Ramos (cell line): ENCODE results near the gene GLCCI1.

Source experiments
- in situ Hi-C: fragments of 300-500 bp; cut with MboI; formaldehyde crosslinking; loops from one replicate; pipeline ENCODE4 v1.14.3; 2022; ENCODE audit warnings: low sequenced_read_pairs; ENCODE audit not compliant: unreplicated experiment

The GLCCI1 gene

DNA sequence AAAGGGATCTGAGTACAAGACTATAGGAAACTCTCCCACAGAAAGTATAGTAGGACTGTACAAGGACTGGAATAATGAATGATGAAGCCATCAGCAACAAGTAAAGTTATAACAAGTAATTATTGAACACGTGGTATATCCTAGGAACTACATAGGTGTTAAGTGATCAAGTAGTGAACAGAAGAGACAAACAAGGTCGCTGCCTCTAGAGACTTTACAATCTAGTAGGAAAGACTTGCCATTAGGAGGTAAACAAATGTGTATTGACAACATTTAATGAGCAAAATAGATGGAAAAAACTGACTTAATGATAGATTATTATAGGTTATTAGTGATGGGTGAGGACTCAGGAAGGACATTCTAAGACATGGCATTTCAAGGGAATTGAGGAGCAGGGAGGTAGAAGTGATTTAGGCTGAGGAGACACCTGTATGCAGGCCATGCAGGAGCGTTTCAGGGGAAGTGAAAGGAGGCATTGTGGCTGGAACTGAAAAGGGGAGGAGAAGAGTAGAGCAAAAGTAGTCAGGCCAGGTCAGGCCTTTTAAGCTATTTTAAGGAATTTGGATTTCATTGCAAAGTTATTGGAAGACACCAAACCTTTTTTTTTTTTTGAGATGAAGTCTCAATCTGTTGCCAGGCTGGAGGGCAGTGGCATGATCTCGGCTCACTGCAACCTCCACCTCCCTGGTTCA lies 8.5 kb upstream of the GLCCI1 start:
- in situ Hi-C loops: no loop called here

DNA sequence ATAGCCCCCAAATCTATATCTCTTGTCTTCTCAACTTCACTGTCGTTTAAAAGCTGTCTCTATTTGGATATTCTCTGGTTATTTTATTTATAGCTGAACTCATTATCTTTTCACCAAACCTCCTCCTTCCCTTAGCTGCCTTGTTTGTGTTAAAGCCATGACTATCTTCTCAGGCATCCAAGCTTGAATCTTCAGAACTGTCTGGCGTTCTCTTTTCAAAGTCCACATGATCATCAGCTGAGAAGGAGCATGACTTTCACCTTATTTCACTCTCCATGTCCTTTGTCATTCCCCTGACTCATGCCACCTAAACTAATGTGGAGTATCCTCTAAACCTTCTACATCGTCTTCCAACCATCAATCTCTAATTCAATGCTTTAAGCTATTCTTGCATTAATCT lies 5.7 kb upstream of the GLCCI1 start:
- in situ Hi-C loops: no loop called here

DNA sequence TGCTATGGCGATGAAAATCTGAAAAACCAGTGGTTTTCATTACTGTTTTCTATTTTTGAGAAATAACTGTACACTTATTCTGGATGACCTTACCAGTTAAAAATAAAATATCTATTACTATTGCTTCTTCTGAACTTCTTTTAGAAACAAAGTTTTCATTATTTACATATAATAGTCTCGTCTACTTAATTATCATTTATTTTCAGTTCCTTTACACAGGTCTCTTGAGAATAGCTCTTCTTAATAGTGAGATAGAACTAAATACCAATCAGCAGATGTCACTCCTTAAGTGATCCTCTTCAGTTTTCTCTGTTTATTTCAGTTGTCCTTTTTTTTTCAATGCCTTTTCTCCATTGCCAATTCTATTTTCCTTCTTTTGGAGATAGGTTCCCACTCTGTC lies 4.3 kb upstream of the GLCCI1 start:
- in situ Hi-C loops: no loop called here

DNA sequence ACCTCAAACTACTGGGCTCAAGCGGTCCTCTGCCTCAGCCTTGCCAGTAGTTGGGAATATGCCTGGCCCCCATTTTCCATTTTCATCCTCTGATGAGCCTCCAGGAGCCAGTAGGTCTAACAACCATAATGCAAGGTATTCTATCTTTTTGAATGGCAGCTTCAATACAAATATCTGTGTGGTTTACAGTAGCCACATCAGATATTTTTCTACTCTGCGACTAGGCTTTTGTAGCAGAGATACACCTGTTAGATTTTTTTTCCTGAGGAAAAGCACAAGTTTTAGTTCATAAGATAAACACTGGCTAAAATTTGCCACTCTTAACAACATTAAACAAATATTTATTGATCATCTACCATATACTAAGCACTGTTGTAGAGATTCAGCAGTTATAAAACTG lies 3.9 kb upstream of the GLCCI1 start:
- in situ Hi-C loops: no loop called here

DNA sequence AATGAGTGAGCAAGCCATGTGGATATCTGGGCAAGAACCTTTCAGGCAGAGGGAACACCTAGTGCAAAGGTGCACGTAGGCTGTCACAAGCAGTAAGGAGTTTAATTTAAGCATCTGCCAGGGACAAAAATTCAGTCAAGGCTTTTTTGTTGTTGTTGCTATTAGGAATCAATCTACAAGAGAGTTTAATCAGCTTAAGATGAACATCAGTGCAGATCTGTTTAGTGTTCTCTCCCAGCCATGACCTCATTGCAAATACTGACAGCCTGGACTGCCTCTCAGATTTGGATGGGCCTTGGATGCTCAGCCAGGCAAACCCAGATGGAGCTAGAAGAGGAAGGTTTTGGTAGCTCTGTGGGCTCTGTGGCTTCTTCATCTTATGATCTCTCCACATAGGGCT lies 3.3 kb upstream of the GLCCI1 start:
- in situ Hi-C loops: no loop called here

DNA sequence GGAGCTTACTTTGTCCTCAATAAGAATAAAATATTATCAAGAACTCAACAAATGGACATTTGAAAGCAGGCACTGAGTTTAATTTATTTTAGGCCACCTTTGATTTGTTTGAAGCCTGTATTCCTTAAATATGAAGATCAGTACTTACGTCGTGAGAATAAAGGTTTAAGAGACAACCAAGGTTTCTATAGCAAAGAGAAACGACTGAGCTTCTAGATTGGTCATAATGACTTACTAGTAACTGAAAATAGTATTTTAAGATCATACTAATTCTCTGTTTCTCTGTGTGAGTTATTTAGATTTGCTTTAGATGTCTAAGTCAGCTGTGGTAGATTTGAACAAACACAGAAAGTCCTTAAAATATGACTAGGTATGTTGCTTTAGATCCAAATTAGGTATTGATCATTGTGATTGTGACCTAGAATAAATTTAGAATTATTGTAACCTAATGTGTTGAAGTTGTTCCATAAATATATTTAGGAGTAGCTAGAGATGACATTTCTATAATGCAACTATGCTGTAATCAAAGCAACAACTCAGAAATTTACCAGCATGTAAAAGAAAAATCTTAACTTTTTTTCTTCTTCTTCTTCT lies 2.4 kb upstream of the GLCCI1 start:
- in situ Hi-C loops: no loop called here

DNA sequence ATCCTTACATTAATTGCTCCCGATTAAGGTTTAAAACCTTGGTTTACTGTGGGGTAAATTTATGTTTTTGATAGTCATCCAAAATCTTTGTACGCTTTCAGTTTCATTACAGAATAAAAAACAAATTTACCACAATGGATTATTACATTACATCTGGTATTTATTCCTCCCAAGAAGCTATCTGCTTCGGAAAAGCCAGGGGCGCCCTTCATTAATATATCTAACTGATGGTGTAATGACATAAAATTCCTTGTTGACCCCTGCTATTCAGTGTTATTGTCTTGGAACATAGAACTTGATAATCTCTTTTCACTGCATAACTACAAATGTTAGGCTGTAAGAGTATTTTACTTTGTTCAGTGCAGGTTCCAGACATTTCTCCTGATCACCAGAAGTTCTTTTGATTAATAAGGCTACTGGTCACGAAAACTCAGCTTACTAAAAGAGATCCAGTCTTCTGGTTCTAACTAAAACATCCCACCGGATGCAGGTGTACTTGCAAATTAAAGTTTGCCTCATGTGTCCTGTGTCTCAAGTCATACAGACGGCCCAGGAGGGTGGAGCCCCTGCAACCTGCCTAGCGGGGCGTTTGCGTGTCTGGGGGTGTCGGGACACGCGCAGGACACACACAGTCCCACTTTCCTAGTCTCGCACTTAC lies 581 bp upstream of the GLCCI1 start:
- in situ Hi-C loops: no loop called here

DNA sequence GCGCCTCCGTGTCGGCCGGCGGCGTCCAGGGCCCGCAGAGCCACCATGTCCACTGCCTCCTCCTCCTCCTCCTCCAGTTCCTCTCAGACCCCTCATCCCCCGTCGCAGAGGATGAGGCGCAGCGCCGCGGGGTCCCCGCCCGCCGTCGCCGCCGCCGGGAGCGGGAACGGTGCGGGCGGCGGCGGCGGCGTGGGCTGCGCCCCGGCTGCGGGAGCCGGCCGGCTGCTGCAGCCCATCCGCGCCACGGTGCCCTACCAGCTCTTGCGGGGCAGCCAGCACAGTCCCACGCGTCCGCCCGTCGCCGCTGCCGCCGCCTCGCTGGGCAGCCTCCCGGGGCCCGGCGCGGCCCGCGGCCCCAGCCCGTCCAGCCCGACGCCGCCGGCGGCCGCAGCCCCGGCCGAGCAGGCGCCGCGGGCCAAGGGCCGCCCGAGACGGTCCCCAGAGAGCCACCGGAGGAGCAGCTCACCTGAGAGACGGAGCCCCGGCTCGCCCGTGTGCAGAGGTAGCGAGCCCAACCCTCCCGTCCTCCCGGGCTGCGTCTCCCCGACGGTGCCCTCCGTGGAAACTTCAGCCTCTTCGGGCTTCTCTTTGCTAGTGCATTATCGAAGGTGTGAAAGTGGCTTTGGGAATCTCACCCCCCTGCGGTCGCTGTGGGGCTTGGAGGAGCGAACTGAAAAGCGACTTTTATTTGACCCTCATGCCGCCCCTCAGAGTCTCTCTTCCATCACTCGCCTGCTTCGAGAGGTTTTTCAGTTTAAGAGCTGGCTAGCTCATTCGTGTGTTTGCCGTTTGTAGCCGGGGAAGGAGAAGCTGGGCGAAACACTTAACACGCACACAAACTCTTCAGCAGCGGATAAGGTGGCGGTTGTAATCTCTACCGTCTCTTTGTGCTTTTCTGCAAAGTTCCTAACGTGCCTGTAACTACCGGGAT lies 975 bp downstream of the GLCCI1 start:
- in situ Hi-C loops: no loop called here

DNA sequence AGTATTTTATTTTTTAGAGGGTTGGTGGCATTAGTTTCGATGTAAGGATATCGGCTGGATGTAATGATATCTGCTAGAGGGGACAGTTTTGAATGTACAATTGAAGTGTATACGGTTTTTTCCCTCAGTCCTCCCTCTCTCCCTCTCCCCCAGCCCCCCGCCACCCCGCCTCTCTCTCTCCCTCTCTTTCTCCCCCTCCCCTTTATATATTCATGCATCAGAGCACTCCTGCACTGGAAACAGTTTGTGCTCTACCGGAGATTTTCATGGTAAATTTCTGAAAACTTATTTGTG lies 1.6 kb downstream of the GLCCI1 start:
- in situ Hi-C loops: no loop called here

DNA sequence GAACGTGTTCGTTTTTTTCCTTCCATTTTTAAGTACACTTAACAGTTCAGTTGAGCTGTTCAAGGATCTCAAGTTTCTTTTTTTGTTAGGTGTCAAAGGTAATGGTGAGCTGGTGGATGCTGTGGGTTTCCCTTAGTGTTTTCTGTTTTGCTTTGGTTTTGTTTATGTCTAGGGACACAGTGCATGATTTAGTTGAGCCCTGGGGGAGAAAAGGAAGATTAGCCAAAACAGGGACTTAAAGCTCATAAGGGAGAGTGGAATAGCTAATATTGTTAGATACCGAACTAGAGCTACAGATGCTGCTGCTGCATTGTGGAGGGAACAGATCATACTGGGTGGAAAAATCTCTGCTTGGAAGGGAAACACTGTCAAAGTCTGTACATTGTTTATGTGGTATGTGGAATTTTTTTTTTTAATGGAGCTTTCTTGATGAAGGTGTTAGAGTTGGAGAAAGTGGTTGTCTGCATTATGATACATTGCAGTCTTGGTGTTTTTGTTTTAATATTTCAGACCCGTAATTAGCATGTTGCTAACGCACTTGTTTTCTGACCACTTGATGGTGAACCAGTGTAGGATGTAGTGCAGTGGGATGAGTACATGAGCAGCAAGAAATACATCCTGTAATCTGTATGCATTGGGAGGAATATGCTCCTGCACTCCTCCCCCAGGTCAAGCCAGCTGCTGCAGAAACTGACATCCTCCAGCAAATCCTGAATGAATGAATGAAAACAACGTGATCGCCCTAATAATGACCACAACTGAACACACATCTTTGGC lies 2.1 kb downstream of the GLCCI1 start:
- in situ Hi-C loops: no loop called here

DNA sequence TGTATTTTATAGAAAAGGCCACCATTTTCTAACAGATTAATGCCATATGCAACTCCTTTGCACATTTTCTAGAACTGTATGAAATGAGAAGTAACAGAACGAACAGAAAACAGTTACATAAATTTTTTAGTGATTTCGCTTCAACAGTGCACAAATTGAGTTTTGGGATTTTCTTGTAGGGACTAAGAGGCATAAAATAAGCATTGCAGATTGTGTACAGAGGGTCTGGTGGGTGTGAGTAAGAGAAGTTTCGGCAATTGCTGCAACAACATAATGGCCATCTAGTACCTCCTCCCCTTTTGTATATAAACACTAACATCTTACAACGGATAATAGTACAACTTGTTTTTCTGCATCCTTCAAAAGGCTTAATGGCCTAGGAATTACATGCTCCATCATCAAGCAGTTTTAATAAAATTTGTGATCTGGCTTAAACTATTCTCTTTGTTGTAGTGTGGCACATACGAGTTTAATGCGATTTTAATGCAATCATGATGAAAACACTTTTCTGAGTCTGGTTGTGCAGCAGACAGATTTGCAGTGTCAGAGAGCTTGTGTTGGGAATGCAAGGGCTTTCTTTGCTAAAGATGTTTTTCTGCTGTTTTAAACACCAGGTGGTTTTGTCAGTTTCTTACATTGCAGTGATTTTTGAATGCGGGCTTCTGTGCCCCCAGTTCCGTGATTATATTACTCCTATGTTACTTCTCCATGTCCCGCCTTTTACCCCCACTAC lies 2.9 kb downstream of the GLCCI1 start:
- in situ Hi-C loops: no loop called here

DNA sequence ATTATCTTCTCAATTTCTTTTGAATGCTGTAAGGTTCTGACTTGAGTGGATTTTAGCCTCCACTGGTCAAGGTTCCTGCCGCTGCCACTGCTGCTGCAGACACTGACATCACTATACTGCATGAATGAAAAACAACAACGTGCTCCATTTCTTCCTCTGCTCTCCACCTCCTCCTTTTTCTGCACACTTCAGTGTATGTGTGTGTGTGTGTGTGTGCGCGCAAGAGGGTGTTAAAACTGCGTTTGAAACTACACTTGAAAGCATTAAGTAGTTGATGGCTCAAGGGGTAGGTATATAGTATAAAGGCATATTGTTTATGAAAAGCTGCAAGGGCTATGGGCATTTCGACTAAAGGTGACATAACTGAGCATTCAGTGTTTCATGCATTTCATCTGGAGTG lies 3.5 kb downstream of the GLCCI1 start:
- in situ Hi-C loops: no loop called here

DNA sequence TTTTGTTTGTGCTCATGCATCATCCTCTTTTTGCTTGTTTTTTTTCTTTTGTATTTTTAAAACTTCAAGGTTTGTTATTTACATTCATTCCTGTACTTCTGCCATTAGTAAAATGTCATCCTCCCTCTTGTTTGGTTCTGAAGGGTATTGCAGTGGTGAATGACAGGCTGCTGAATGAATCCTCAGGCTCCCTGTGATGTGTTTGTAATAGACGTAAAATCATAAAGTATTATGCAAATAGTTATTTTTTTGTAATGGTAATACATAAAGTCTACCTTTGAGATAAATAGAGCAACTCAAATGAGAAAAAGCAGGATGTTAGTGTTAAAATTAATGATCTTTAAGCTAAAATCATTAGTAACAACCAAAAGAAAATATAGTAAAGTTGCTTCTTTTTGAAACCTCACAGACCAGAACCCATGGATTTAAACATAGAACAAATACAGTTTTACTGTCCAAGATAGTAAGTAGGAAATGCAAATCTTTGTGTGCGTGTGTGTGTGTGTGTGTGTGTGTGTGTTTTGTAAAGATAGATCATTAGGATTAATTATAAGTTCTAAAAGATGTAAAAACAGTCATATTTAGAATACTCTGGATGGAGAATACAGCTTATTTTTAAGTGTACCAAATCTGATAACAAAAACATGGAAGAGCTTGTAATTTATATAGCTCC lies 4.5 kb downstream of the GLCCI1 start:
- in situ Hi-C loops: no loop called here

DNA sequence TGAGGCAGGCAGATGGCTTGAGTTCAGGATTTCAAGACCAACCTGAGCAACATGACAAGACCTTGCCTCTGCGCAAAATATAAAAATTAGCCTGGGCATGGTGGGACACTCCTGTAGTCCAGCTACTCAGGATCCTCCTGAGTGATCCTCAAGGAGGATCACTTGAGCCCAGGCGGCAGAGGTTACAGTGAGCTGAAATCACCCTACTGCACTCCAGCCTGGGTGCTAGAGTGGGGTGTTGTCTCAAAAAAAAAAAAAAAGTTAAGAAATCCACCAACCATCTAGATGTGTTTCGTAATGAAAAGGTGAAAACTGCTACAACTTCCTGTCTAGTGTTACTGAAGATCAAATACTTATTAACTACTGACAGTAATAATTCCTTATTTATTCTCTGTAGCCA lies 8.1 kb downstream of the GLCCI1 start:
- in situ Hi-C loops: no loop called here

DNA sequence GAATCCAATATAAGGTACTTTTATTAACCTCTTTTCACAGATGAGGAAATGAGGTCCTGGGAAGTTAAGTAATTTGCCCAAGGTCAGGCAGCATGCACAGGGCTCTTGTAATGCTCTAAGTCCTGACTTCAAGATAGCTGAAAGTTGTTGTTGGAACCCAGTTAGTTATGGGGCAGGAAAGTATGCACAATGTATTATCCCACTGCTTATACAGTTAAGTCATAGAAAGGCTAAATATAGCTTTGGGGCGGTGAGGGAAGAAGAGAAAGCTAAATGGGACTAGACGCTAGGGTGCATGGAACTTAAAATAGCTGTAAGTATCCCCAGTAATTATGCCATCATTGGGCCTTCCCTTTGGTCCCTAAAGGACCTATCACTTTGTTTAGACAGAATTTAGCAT lies 9.2 kb downstream of the GLCCI1 start:
- in situ Hi-C loops: no loop called here

DNA sequence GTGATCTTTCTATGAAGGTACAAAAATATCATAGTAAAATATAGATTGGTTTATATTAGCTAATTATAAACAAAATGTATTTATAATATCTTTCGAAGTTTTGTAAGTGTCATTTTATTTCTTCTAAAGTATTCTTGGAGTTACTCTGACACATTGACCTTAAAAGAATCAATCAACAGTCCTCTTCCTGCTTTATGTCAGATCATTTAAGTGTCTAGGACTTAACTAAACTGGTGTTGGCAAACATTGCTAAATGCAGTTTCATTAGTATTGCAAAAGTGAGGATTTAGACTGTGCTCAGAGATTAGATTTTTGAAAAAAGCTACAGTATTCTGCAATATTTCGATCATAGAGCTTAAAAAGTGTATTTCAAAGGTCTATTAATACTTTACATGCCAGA lies 10.3 kb downstream of the GLCCI1 start:
- in situ Hi-C loops: no loop called here

DNA sequence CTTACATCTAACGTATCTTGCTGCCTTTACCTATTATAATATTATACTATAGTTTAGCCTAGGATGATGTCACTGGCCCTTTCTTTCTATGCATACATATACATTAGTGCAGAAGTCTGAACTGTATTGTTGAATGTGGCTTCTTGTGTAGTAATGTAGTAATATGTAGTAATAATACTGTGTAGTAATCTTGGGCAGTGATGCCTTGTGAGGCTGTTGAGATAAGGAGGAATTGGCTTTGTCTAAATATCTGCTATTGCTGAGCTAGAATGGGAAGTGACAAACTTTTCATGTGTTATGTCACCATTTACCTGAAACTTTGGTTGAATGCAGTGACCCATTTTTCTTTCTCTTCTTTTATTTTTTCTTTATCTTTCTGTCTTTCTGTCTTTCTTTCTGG lies 11.0 kb downstream of the GLCCI1 start:
- in situ Hi-C loops: no loop called here

DNA sequence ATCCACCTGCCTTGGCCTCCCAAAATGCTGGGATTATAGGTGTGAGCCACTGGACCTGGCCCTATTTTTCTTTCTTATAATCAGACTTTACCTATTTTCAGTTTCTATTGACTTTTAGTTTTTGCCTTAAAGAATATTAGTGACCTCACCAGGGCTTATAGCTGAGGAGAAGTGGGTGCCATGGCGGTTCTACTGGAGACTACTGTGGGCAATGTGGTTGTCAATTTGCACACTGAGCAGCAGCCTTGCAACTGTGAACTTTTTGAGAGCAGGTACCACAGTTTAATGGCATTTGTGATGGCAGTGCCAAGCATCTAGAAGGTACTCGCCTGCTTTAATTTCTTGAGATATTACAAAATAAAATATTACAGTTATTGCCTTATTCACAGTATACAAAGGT lies 11.5 kb downstream of the GLCCI1 start:
- in situ Hi-C loops: no loop called here

DNA sequence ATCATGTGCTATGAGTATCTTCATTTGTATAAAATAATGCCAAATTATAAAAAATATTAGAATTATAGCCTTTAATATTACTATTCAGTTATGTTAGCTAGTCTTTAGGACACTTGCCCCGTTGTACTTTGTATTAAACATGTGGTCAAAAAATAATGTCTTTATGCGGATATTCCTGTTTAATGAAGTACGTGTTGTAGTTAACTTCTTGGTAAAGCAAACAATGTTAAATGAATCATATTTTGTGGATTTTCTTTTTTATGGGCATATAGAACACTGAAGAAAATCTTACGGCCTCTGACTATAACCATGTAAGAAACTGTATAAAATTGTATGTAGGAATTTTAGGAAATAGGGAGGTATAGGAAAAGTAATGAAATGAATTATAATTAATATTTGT lies 14.3 kb downstream of the GLCCI1 start:
- in situ Hi-C loops: no loop called here
